Measurements from ENCODE around the gene TNRC6C.

Gene TNRC6C

DNA sequence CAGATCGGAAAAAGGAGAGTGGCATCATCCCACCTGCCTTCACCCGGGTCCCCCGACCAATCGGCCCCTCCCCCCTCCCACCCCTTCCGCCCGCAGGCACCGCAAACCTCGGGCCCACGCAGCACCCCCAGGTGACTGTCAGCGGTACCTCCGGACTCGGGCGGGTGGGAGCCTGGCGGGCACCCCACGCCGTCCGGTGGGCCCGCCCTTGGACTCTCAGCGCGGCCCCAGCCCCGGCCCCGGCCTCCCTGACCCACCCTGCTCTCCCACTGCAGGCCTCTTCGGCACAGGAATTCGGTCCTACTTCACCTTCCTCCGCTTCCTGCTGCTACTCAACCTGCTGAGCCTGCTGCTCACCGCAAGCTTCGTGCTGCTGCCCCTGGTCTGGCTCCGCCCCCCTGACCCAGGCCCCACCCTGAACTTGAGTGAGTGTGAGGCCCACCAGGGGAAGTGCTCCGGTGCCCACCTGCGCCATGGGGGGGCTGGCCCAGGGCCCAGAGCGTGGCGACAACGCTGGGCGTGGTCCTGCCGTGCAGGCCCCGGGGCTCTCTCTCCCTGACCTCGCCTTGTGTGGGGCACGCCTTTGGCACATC, 173.7 kb downstream of the TNRC6C start:
- in situ Hi-C loops (cut with HindIII; ENCODE audit: low sequenced_read_pairs) = no loop called here

DNA sequence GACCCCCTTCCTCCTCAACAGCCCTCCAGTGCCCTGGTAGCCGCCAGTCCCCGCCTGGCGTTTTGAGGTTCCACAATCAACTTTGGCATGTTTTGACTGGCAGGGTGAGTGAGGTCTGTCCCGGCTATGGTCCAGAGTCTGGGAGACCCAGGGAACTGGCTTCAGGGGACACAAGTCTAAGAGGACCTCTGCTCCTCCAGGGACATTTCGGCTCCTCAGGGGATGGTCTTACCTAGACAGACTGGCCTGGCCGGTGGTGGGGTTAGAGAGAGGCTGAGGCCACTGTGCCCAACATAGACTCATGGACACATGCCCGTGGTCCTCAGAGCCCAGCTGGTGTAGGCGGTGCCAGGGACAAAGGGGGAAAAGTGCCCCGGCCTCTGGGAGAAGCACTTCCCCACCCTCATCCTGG, 174.3 kb downstream of the TNRC6C start:
- in situ Hi-C loops (cut with HindIII; ENCODE audit: low sequenced_read_pairs) = no loop called here

DNA sequence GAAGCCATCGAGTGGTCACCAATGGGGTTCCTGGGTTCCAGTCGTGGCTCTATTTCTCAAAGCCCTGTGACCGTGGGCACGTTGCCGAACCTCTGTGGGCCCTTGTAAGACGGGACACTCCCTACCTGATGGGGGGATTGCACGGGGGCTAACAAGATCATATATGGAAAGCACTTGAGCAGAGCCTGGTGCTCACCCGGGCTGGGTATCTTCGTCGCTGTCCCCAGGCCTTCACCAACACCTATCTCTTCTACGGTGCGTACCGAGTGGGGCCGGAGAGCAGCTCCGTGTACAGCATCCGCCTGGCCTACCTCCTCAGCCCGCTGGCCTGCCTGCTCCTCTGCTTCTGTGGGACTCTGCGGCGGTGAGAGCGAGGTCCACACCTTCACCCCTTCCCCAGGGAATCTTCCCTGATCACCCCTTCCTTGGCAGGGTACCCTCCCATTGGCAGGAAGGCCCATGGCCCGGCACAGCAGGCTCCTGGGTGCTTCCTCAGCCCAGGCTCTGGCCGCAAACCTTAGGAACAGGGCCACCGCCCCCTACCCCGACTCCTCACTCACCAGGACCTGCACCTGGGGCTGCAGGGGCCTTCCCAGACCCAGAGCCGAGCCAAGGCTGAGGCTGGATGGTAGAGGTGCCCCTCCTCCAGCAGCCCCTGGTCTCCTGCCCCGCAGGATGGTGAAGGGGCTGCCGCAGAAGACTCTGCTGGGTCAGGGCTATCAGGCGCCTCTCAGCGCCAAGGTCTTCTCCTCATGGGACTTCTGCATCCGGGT, 174.9 kb downstream of the TNRC6C start:
- in situ Hi-C loops (cut with HindIII; ENCODE audit: low sequenced_read_pairs) = no loop called here

DNA sequence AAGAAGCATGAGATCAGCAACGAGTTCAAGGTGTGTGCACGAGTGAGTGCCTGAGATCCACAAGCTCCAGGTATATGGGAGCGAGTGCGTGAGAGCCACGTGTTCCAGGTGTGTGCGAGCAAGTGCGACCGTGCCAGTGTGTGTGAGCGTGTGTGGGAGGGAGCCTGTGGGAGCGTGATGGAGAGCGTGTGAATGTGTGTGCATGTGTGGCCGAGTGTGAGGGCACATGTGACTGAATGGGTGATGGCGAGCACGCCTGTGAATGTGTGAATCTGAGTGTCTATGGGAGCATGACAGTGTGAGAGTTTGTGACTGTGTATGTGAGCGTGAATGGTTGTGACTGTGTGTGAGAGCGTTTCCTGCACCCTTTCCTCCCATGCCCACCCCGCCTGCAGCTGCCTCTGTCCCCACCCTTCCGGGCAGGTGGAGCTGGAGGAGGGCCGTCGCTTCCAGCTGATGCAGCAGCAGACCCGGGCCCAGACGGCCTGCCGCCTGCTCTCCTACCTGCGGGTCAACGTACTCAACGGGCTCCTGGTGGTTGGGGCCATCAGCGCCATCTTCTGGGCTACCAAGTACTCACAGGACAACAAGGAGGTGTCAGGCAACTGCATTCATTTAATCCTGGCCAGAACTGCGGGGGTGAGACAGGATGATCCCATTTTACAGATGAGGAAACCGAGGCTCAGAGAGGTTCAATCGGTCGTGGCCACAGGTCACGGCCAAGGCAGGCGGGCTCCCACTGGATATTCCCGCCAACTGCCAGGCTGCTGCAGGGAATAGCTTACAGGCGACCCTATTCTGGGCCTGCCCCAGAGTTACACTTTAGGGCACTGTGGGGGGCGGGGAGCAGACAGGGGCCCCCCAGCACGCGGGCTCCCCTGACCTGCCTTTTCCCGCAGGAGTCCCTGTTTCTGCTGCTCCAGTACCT, 175.7 kb downstream of the TNRC6C start:
- in situ Hi-C loops (cut with HindIII; ENCODE audit: low sequenced_read_pairs) = no loop called here

DNA sequence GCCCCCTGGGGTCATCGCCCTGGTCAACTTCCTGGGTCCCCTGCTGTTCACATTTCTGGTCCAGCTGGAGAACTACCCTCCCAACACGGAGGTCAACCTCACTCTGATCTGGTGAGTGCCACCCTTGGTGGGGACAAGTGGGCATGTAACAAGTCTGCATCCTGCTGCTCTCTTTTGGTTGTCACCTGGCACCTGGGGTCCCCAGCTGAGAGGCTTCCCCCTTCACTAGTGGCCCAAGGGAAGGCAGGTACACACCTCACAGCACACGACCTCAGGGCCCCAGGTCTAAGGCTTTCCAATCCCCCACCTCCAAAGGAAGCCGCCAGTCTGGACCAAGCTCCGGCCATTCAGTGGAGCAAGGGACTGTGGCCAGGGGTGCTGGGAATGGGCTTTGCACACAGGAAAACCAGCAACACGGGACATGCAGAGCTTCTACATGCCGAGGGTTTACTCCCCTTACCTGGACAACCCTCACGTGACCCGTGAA, 176.4 kb downstream of the TNRC6C start:
- in situ Hi-C loops (cut with HindIII; ENCODE audit: low sequenced_read_pairs) = no loop called here

DNA sequence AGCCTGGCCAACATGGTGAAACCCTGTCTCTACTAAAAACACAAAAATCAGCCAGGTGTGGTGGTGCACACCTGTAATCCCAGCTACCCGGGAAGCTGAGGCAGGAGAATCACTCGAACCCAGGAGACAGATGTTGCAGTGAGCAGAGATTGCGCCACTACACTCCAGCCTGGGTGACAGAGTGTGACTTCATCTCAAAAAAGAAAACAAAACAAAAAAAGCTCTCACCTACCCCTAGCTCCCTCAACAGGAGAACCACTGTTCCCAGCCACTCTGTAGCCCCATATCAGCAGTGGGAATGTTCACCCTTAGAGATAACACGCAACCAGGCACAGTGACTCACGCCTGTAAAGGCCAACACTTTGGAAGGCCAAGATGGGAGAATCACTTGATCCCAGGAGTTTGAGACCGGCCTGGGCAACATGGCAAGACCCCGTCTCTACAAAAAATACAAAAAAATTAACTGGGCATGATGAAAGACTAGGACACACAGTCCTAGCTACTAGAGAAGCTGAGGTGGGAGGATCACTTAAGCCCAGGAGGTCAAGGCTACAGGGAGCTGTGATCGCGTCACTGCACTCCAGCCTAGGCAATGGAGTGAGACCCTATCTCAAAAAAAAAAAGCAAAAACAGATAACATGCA, 177.5 kb downstream of the TNRC6C start:
- in situ Hi-C loops (cut with HindIII; ENCODE audit: low sequenced_read_pairs) = no loop called here

DNA sequence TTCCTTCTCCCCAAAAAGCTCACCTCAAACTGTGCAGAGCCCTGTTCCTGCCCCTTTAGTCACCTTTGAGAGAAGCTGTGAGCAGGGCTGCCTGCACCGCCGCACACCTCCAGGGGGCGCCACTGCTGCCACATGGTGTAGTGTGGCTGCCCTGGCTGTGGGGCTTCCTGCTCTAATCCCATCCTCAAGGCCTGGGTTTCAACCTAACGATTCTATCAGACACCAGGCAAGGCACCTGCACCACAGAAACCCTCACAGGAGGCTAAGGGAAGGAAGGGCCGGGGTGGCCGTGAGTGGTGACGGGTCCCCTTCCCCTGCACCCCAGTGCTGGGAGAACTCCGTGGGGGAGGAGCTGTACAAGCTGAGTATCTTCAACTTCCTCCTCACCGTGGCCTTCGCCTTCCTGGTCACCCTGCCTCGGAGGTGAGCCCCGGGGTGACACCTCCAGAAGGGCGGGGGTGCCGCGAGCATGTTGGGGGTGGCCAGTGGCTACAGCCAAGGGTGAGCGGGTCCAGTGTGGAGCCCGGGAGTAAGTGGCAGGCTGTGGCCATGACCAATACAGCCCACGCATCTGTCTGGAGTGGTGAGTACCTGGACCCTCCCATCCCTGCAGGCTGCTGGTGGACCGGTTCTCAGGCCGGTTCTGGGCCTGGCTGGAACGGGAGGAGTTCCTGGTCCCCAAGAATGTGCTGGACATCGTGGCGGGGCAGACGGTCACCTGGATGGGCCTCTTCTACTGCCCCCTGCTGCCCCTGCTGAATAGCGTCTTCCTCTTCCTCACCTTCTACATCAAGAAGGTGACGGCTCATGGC, 179.1 kb downstream of the TNRC6C start:
- in situ Hi-C loops (cut with HindIII; ENCODE audit: low sequenced_read_pairs) = no loop called here

DNA sequence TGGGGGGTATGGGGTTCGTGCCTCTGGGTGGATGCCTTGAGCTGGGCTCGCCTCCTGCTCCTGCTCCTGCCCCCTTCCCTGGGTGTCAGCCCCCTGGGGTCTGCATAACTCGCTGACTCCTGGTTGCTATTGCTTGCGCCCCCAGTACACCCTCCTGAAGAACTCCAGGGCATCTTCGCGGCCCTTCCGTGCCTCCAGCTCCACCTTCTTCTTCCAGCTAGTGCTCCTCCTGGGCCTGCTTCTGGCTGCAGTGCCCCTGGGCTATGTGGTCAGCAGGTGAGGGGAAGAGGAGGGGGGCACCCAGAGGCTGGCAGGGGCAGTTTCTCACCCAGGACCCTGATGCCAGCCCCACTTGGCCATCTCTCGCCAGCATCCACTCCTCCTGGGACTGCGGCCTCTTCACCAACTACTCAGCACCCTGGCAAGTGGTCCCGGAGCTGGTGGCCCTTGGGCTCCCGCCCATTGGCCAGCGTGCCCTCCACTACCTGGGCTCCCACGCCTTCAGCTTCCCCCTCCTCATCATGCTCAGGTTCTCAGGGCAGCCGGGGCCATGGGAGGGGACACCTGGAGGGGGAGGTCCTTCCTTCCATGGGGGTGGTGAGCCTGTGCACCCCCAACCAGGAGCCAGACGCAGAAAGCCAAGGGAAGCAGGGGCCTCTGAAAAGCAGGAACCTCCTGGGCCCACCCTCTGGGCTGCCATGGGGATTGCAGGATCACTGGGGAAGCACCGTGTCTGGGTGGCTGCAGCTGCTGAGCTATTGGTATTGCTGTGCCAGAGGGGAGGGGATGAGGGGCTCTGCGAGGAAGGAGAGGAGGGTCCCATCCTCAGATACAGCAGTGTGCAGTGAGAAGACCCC, 179.9 kb downstream of the TNRC6C start:
- in situ Hi-C loops (cut with HindIII; ENCODE audit: low sequenced_read_pairs) = no loop called here

DNA sequence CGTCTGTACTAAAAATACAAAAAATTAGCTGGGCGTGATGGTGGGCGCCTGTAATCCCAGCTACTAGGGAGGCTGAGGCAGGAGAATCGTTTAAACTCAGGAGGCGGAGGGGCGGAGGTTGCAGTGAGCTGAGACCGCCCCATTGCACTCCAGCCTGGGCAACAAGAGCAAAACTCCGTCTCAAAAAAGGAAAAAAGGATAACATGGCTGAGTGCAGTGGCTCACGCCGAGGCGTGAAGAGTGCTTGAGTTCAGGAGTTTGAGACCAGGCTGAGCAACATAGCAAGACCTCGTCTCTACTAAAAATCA, 181.3 kb downstream of the TNRC6C start:
- in situ Hi-C loops (cut with HindIII; ENCODE audit: low sequenced_read_pairs) = loop anchor here (5.0 kb wide), 2 partner anchors 53 to 57 kb away; no protein-coding TSS in a partner anchor

DNA sequence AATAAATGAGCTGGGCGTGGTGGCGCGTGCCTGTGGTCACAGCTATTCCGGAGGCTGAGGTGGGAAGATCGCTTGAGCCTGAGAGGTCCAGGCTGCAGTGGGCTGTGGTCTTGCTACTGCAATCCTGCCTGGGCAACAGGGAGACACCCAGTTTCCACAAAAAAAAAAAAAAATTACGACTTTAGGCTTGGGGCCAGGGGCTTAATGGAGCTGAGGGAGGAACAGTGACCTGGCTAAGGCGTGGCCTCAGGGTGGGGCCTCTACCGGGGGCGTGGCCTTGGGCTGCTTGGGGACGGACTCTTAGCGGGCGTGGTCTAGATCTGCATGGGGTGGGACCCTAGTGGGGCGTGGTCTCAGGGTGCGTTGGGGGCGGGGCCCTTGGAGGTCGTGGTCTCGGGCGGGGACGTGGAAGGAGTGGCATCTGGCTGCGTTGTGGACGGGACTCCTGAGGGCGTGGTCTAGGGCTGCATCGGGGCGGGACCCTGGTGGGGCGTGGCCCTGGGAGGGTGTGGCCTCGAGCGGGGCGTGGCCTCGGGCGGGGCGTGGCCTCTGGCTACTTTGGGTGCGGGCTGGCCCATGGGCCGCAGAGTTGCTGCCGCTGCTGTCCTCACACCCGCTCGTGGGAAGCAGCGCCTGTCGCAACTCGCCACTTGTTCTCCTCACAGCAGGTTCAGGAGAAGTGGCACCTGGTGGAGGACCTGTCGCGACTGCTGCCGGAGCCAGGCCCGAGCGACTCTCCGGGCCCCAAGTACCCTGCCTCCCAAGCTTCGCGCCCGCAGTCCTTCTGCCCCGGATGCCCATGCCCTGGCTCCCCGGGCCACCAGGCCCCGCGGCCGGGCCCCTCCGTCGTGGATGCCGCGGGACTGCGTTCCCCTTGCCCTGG, 181.9 kb downstream of the TNRC6C start:
- in situ Hi-C loops (cut with HindIII; ENCODE audit: low sequenced_read_pairs) = loop anchor here (5.0 kb wide), 2 partner anchors 53 to 57 kb away; no protein-coding TSS in a partner anchor

DNA sequence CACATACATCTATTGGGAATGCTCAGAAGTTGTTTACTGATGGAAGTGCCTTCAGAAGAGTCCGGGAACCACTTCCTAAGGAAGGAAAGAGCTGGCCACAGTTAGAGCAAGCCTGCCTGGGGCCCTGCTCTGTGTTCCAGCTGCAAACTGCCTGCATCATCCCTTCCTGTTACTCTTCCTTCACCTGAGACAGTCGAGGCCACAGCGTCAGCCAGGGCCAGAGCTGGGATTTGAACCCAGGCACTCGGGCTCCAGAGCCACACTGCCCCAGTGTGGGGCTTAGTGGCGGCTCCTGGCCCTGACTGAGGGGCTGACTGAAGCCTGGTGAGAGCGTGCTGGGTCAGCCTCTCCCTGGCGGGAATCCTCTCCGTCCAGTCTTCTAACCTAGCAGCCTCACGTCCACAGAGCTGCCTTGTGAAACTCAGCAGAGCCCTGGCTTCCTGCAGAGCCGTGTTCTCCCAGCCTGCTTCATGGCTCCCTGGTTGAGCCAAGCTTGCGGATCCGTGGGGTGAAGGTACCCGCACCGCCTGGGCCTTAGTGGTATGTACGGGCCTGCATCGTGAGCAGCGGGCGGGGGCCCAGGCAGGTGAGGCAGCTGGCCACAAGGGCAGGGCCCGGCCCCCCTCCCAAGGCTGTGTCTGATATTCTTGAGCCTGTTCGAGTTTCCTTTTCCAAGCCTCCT, 183.1 kb downstream of the TNRC6C start:
- in situ Hi-C loops (cut with HindIII; ENCODE audit: low sequenced_read_pairs) = loop anchor here (5.0 kb wide), 2 partner anchors 54 to 56 kb away; no protein-coding TSS in a partner anchor

DNA sequence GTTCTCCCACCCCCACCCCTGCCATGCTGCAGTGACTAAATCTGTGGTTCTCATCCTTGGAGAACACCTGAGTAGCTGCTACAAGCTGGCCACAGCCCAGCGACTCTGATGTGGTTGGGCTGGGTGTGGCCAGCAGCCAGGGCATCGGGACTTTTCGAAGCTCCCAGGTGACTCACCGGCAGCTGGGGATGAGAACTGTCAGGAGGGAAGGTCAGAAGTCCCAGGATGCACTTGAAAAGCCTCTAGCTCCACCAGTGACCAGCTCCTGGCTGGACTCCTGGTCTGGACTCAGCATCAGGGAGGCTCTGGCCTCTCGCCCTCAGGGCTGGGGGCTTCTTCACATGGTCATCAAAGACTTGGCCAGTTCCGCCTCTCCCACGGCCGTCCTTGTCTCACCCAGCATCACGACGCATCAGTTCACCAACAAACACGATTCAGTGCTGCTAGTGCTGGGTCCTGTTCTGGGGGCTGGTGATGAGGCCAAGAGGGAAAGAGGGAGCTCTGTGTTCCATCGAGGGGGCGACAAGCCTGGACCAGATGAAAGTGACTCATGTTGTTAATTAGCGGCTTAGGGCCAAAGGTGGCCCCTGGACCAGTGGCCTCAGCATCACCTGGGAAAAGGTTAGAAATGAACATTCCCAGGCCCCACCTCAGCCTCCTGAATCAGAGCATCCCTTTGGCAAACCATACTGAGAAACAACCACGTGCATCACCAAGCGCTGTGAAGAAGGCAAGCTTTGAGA, 183.8 kb downstream of the TNRC6C start:
- in situ Hi-C loops (cut with HindIII; ENCODE audit: low sequenced_read_pairs) = loop anchor here (5.0 kb wide), 2 partner anchors 55 kb away; no protein-coding TSS in a partner anchor

DNA sequence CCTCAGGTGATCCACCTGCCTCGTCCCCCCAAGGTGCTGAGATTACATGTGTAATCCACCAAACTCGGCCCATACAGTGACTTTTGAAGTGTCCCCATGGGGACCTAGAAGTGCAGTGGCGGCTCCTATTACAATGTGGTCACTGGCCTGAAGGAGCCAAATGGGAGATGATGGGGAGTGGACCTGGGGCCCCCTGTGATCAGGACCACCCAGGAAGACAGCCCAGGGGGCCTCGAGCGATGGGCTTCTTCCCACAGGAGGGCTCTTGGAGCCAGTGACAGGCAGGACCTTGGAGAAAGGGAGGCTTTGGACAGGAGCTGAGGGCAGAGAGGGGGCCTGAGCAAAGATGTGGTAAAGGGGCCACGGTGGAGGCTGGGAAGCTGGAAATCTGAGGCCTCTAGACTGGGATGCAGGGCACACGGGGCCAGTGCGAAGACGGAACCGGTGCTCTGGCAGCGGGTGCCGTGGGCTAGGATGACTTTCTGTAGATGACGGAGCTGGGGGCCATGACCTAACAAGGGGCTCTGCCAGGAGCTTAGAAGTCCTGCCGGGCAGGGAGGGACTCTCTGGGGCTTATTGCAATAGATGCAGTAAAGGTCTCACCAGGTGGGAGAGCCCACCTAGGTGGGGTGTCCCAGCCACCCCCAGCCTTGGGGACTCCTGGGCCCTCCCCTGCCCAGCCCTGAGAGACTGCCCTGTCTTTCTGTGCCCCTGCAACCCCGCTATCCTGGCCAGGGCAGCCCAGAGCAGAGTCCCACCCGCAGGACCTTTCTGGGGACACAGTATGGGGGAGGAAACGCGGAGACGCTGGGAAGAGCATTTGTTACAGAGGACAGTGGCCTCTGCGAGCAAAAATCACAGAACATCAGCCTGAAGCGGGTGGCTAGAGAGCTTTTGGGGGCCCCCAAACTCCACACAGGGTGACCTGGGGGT, 185.0 kb downstream of the TNRC6C start:
- in situ Hi-C loops (cut with HindIII; ENCODE audit: low sequenced_read_pairs) = loop anchor here (5.0 kb wide), 2 partner anchors 54 to 56 kb away; no protein-coding TSS in a partner anchor

DNA sequence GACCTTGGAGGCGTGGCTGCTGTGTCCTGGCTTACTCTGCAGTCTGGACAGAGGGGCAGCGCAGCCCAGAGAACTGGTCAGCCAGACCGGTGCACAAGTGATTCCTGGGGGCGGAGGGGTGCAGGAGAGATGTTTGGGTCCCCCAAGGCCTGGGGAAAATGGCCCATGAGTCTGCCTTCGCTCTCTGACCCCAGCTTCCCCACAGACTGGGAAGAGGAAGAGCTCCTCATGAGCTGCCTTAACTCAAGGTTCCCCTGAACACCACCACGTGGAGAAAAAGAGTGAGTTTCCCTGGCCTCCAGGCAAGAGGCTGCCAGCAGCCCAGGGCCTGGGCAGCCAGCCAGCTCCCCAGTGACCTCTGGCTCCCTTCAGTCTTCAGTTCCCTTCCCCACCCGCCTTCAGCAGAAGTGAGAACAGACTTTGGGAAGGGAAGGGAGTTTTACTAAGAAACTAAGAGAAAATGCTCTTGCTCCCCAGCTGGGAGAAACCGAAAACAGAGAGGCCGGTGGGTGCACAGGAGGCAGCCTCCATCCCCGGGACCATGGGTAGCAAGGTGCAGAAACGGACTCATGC, 185.7 kb downstream of the TNRC6C start:
- in situ Hi-C loops (cut with HindIII; ENCODE audit: low sequenced_read_pairs) = loop anchor here (5.0 kb wide), 2 partner anchors 53 to 57 kb away; no protein-coding TSS in a partner anchor
